GM12873 (cell line): ENCODE results near the gene FLNA.

ENCODE experiments used
- CTCF ChIP-seq: IDR thresholded peaks from 2 replicates; pipeline ENCODE4 v1.5.1; 2012; ENCODE audit warnings: low read depth, mild to moderate bottlenecking, moderate library complexity, low read length, control low read depth; ENCODE audit not compliant: insufficient read depth; ENCODE audit errors: missing control alignments

Gene FLNA

GRCh38 chrX:154379569-154379951 is 5.1 kb upstream of the FLNA start:
- no peak for TF ChIP-seq CTCF

GRCh38 chrX:154378799-154379568 is 4.5 kb upstream of the FLNA start, which contains the start of gene EMD:
Gene EMD, plus strand, starts transcription at chrX:154379295. Its CDS starts 190 bp downstream, at chrX:154379485.
- TF ChIP-seq CTCF: no peak

- no peak for TF ChIP-seq CTCF
These were observed 3.8 kb upstream of the FLNA start for GRCh38 chrX:154378059-154378798.

- no peak for TF ChIP-seq CTCF
These were observed 2.3 kb upstream of the FLNA start for GRCh38 chrX:154376774-154377173.

GRCh38 chrX:154375156-154375504 is 696 bp upstream of the FLNA start:
- no peak for TF ChIP-seq CTCF

- peak; percentile 52 for TF ChIP-seq CTCF
These were observed 811 bp downstream of the FLNA start for GRCh38 chrX:154373340-154374306.
